ENCODE data around the gene ZNF530. TPM values are rescaled to one million over a fixed set of nuclear protein-coding genes. Genes with fewer than 3 reads are reported as not detected.

ZNF530 gene
- total RNA-seq, 1 donor from 2014 or later, result 7.2 TPM

DNA sequence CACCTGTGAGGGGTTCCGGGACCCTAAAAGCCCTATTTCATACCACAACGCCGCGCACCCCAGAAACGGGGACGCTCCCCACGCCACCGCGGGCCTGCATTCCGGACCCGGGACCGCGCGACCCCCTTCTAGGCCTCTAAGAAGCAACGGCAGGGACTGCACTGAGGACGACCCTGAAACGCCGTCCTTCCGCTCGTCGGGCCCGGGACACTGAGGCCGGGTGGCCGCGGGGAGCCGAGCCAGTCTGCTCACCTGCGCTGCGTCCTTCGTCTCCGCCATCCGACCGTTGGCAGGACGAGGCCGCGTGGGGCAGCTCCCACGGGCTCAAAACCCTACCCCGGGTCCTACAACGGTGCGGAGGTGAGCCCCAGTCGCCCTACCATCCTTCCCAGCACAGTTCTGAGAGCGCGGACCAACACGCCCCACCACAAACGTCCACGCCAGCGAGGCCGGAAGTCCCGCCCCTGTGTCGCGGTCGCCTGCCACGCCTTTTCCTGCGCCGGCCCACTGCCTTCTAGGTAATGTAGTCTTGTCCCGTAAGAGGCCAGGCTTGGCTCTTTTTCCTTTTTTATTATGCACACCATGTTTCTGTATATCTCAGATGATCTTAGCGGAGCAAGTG lies 40.2 kb upstream of the ZNF530 start, which contains the start of gene ZNF550:
Gene ZNF550 (minus strand): TSS at position 460 of the 622 bp plus-strand sequence. CDS start 181 bp downstream, at position 279.
- H3K27me3 Mint-ChIP-seq (ENCODE audit: unreplicated experiment), result peaks cover 19% of the 10 kb centered on the region
- peak; percentile 81 for DNase-seq (ENCODE audit: low spot score)
- peaks cover 16% of the 10 kb centered on the region for H3K4me1 Mint-ChIP-seq (ENCODE audit: unreplicated experiment)
- H3K9me3 Mint-ChIP-seq (ENCODE audit: unreplicated experiment), result peaks cover 31% of the 10 kb centered on the region
- H3K4me3 Mint-ChIP-seq (ENCODE audit: unreplicated experiment), result peak within 1 kb of the TSS; percentile 100
- H3K27ac Mint-ChIP-seq (ENCODE audit: unreplicated experiment), result peak within 1 kb of the TSS; percentile 84
- peaks cover 61% of the 10 kb centered on the region for H3K36me3 Mint-ChIP-seq (ENCODE audit: low read depth, unreplicated experiment)
- TF ChIP-seq CTCF (IDR thresholded peaks at IDR 0.05; ENCODE audit: unreplicated experiment), result no peak

- peaks cover 57% of the 10 kb centered on the region for H3K36me3 Mint-ChIP-seq (ENCODE audit: low read depth, unreplicated experiment)
- DNase-seq (ENCODE audit: low spot score), result no peak
- H3K27ac Mint-ChIP-seq (ENCODE audit: unreplicated experiment), result no peak overlapping the region
These were observed 39.6 kb upstream of the ZNF530 start for GRCh38 chr19:57560049-57560491.

DNA sequence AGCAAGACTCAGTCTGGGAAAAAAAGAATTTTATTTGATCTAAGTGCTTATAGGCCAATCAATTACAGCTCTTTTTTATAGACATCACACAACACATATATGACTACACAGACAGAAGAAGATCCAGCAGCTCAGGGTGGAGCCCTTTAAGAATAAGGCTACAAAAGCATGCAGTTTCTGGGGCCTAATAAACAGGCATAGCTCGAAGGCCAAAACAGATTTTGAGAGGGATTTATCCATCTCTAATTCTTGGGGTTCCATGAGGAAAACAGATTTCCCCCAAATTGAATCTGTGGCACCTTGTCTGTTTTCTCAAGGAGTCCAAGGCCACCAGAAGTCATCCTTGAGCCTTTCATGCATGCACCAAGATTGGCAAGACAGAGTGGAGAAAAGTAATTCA lies 36.1 kb upstream of the ZNF530 start:
- H3K9me3 Mint-ChIP-seq (ENCODE audit: unreplicated experiment), result peaks cover 55% of the 10 kb centered on the region
- H3K27ac Mint-ChIP-seq (ENCODE audit: unreplicated experiment), result no peak overlapping the region
- TF ChIP-seq CTCF (IDR thresholded peaks at IDR 0.05; ENCODE audit: unreplicated experiment), result no peak
- DNase-seq (ENCODE audit: low spot score), result no peak
- peak overlapping the region; percentile 51 for H3K4me3 Mint-ChIP-seq (ENCODE audit: unreplicated experiment)
- H3K36me3 Mint-ChIP-seq (ENCODE audit: low read depth, unreplicated experiment), result peaks cover 51% of the 10 kb centered on the region
- H3K27me3 Mint-ChIP-seq (ENCODE audit: unreplicated experiment), result peaks cover 10% of the 10 kb centered on the region
- H3K4me1 Mint-ChIP-seq (ENCODE audit: unreplicated experiment), result peaks cover 6% of the 10 kb centered on the region

More at GRCh38 chr19:57560049-57560491, 39.6 kb upstream of the ZNF530 start:
- no peak for TF ChIP-seq CTCF (IDR thresholded peaks at IDR 0.05; ENCODE audit: unreplicated experiment)
- H3K4me1 Mint-ChIP-seq (ENCODE audit: unreplicated experiment), result peaks cover 16% of the 10 kb centered on the region
- peaks cover 34% of the 10 kb centered on the region for H3K9me3 Mint-ChIP-seq (ENCODE audit: unreplicated experiment)
- H3K27me3 Mint-ChIP-seq (ENCODE audit: unreplicated experiment), result peaks cover 19% of the 10 kb centered on the region
- peak overlapping the region; percentile 100 for H3K4me3 Mint-ChIP-seq (ENCODE audit: unreplicated experiment)

- H3K27me3 Mint-ChIP-seq (ENCODE audit: unreplicated experiment), result peaks cover 11% of the 10 kb centered on the region
- no peak for TF ChIP-seq CTCF (IDR thresholded peaks at IDR 0.05; ENCODE audit: unreplicated experiment)
- DNase-seq (ENCODE audit: low spot score), result no peak
- no peak overlapping the region for H3K27ac Mint-ChIP-seq (ENCODE audit: unreplicated experiment)
- no peaks in the 10 kb centered on the region for H3K4me1 Mint-ChIP-seq (ENCODE audit: unreplicated experiment)
- H3K9me3 Mint-ChIP-seq (ENCODE audit: unreplicated experiment), result peaks cover 62% of the 10 kb centered on the region
- H3K4me3 Mint-ChIP-seq (ENCODE audit: unreplicated experiment), result peak overlapping the region; percentile 39
- peaks cover 45% of the 10 kb centered on the region for H3K36me3 Mint-ChIP-seq (ENCODE audit: low read depth, unreplicated experiment)
These were observed 33.1 kb upstream of the ZNF530 start for GRCh38 chr19:57566396-57567265.

Measured in endothelial cell (in vitro differentiated cells).